SK-N-SH (cell line): ENCODE measurements around the gene STIM2. TPM values are rescaled to one million over a fixed set of nuclear protein-coding genes. Genes with fewer than 3 reads are reported as not detected.

Experiments used
- CTCF ChIA-PET: fragments of 300-600, 350-600 bp; formaldehyde crosslinking; extraction: SDS; loops from one replicate; lab custom pipeline; 2021; lab: Yijun Ruan, JAX
- POLR2A ChIA-PET: fragments of 350-600 bp; sonication (Branson Sonifier 250); formaldehyde crosslinking; extraction: SDS; loops from one replicate; lab custom pipeline; 2020; ENCODE audit warnings: antibody characterized with exemption, inconsistent platforms; lab: Yijun Ruan, JAX
- DNase-seq: peaks from one replicate; pipeline ENCODE4 v3.0.0; 2012
- H2AFZ ChIP-seq: fragments of 200-600 bp; sonication (generic); 2 replicates; pipeline ENCODE4 v1.8.1; 2016; ENCODE audit warnings: antibody characterized with exemption, mild to moderate bottlenecking, low read depth
- H3F3A ChIP-seq: fragments of 200-600 bp; sonication (generic); replicated peaks from 2 replicates; pipeline ENCODE3; 2016; ENCODE audit warnings: antibody characterized with exemption, mild to moderate bottlenecking; ENCODE audit not compliant: insufficient read depth
- H3K27ac ChIP-seq, 2 experiments: fragments of 200-500 bp in 1 of 2; fragments of 200-600 bp in 1 of 2; sonication (Bioruptor generic) in 1 of 2; sonication (generic), shearing (Covaris generic) in 1 of 2; 2 replicates each; pipeline versions ENCODE4 v1.5.1 to v1.6.1; 2014 to 2016; ENCODE audit warnings: low read depth in 2 of 2, inconsistent platforms in 1 of 2, low read length in 1 of 2, mild to moderate bottlenecking in 1 of 2, mixed read lengths in 1 of 2
- H3K27me3 ChIP-seq: fragments of 200-600 bp; sonication (generic), shearing (Covaris generic); 2 replicates; pipeline ENCODE4 v1.6.1; 2016; ENCODE audit warnings: mixed run types; ENCODE audit not compliant: insufficient read depth
- H3K36me3 ChIP-seq, 2 experiments: fragments of 200-500 bp in 1 of 2; fragments of 200-600 bp in 1 of 2; sonication (Bioruptor generic) in 1 of 2; sonication (generic) in 1 of 2; replicated peaks in 1 of 2; 2 replicates each; pipeline versions ENCODE3 to v1.5.1; 2014 to 2016; ENCODE audit warnings: low read length in 1 of 2, mild to moderate bottlenecking in 1 of 2; ENCODE audit not compliant: insufficient read depth in 2 of 2, control insufficient read depth in 1 of 2
- H3K4me1 ChIP-seq, 2 experiments: fragments of 200-500 bp in 1 of 2; fragments of 200-600 bp in 1 of 2; sonication (Bioruptor generic) in 1 of 2; sonication (generic), shearing (Covaris generic) in 1 of 2; 2 replicates each; pipeline versions ENCODE4 v1.5.1 to v1.6.1; 2014 to 2016; ENCODE audit warnings: low read depth in 1 of 2, low read length in 1 of 2, mixed run types in 1 of 2; ENCODE audit not compliant: insufficient read depth in 2 of 2, control insufficient read depth in 1 of 2
- H3K4me2 ChIP-seq: fragments of 200-600 bp; sonication (generic), shearing (Covaris generic); 2 replicates; pipeline ENCODE4 v1.6.1; 2017; ENCODE audit warnings: mixed run types
- H3K4me3 ChIP-seq, 2 experiments: fragments of 200-500 bp in 1 of 2; fragments of 200-600 bp in 1 of 2; sonication (Bioruptor generic) in 1 of 2; sonication (generic), shearing (Covaris generic) in 1 of 2; 2 replicates each; pipeline versions ENCODE4 v1.5.1 to v1.8.1; 2014 to 2016; ENCODE audit warnings: low read depth in 2 of 2, inconsistent platforms in 1 of 2, low read length in 1 of 2, mild to moderate bottlenecking in 1 of 2, mixed read lengths in 1 of 2, moderate library complexity in 1 of 2
- H3K79me2 ChIP-seq: fragments of 200-600 bp; sonication (generic); 2 replicates; pipeline ENCODE4 v1.8.1; 2017; ENCODE audit warnings: mild to moderate bottlenecking; ENCODE audit not compliant: insufficient read depth
- H3K9ac ChIP-seq: fragments of 200-600 bp; sonication (generic); 2 replicates; pipeline ENCODE4 v1.6.1; 2017; ENCODE audit warnings: mixed run types
- H3K9me2 ChIP-seq: fragments of 200-600 bp; sonication (generic); 2 replicates; pipeline ENCODE4 v1.6.1; 2017; ENCODE audit warnings: mixed run types
- H3K9me3 ChIP-seq: fragments of 200-600 bp; sonication (generic); 2 replicates; pipeline ENCODE4 v1.6.1; 2017; ENCODE audit warnings: mixed run types, mild to moderate bottlenecking, moderate library complexity
- H4K20me1 ChIP-seq: fragments of 200-600 bp; sonication (generic); 2 replicates; pipeline ENCODE4 v1.6.1; 2017; ENCODE audit warnings: mild to moderate bottlenecking, mixed run types; ENCODE audit not compliant: insufficient read depth
- CHD2 ChIP-seq: fragments of 150-350 bp; IDR thresholded peaks from 2 replicates; pipeline ENCODE4 v1.6.1; 2018; ENCODE audit warnings: low read length; ENCODE audit not compliant: partially characterized antibody
- EP300 ChIP-seq, 2 experiments: IDR thresholded peaks; 2 replicates each; pipeline versions ENCODE4 v1.4.0 to v1.6.1; 2012; ENCODE audit warnings: borderline replicate concordance in 1 of 2, low read depth in 1 of 2, low read length in 1 of 2
- EZH2phosphoT487 ChIP-seq: fragments of 200-600 bp; sonication (generic); IDR thresholded peaks from 2 replicates; pipeline ENCODE4 v1.6.1; 2017; ENCODE audit warnings: low read depth, mixed run types, mild to moderate bottlenecking, antibody characterized with exemption, moderate library complexity, borderline replicate concordance
- FOXJ3 ChIP-seq: sonication (generic); formaldehyde crosslinking; IDR thresholded peaks from 2 replicates; pipeline ENCODE4 v1.5.1; 2020; ENCODE audit warnings: mild to moderate bottlenecking, missing genetic modification reagents
- GABPA ChIP-seq: IDR thresholded peaks from 2 replicates; pipeline ENCODE4 v1.4.0; 2012; ENCODE audit warnings: low read depth, mild to moderate bottlenecking
- GATA2 ChIP-seq: sonication (generic); formaldehyde crosslinking; IDR thresholded peaks from 2 replicates; pipeline ENCODE4 v1.5.0; 2020; ENCODE audit warnings: mild to moderate bottlenecking, missing genetic modification reagents
- IRF3 ChIP-seq: fragments of 150-350 bp; IDR thresholded peaks from 2 replicates; pipeline ENCODE4 v1.6.1; 2016; ENCODE audit warnings: mild to moderate bottlenecking, low read depth, low read length
- MAX ChIP-seq: IDR thresholded peaks from 2 replicates; pipeline ENCODE4 v1.4.0; 2012; ENCODE audit warnings: low read depth
- MXI1 ChIP-seq: IDR thresholded peaks from 2 replicates; pipeline ENCODE4 v1.6.1; 2012; ENCODE audit warnings: mild to moderate bottlenecking, low read depth, low read length, improper control_type of control experiment
- NFIC ChIP-seq: IDR thresholded peaks from 2 replicates; pipeline ENCODE4 v1.4.0; 2012; ENCODE audit warnings: borderline replicate concordance
- PBX3 ChIP-seq: IDR thresholded peaks from 2 replicates; pipeline ENCODE4; 2012
- RCOR1 ChIP-seq: fragments of 150-350 bp; IDR thresholded peaks from 2 replicates; pipeline ENCODE4 v1.6.1; 2017; ENCODE audit warnings: antibody characterized with exemption, low read length
- RFX5 ChIP-seq: IDR thresholded peaks from 2 replicates; pipeline ENCODE4 v1.6.1; 2012; ENCODE audit warnings: mild to moderate bottlenecking, improper control_type of control experiment, low read length
- RXRA ChIP-seq: IDR thresholded peaks from 2 replicates; pipeline ENCODE4 v1.4.0; 2012; ENCODE audit warnings: low read depth, mild to moderate bottlenecking, borderline replicate concordance
- TAF1 ChIP-seq: IDR thresholded peaks from 2 replicates; pipeline ENCODE4 v1.6.1; 2012; ENCODE audit warnings: low read depth, mild to moderate bottlenecking, low read length, moderate library complexity, borderline replicate concordance
- TCF12 ChIP-seq: IDR thresholded peaks from 2 replicates; pipeline ENCODE4 v1.4.0; 2012
- YY1 ChIP-seq: IDR thresholded peaks from 2 replicates; pipeline ENCODE4 v1.4.0; 2012; ENCODE audit warnings: low read depth, mild to moderate bottlenecking
- ZBTB33 ChIP-seq: IDR thresholded peaks from 2 replicates; pipeline ENCODE4 v1.4.0; 2012; ENCODE audit warnings: low read depth, borderline replicate concordance
- WGBS: methylation state at CpG from one replicate; pipeline ENCODE4 v1.1.6; 2017; ENCODE audit warnings: low lambda C conversion rate; 5-methylcytosine and 5-hydroxymethylcytosine counted together
- polyA plus RNA-seq, 3 experiments: library from polyadenylated mRNA; depleted of rRNA; stranded (reverse); fragments of >200 nt; gene quantifications; 2 replicates each; pipeline ENCODE4 v1.2.3, GENCODE V29; 2012

The STIM2 gene
- polyA plus RNA-seq, 1 of the 3 experiments (the other 2 are of a cell fraction): 14.7 TPM

- no peaks in the 10 kb centered on the region for H3K27me3 ChIP-seq
- TF ChIP-seq RXRA (no peak), CHD2 (no peak), GATA2 (CRISPR knock-in tag) (no peak), RCOR1 (no peak), MAX (no peak), IRF3 (no peak), NFIC (no peak), PBX3 (no peak), GABPA (no peak), YY1 (no peak), TCF12 (no peak), ZBTB33 (no peak), RFX5 (no peak), FOXJ3 (CRISPR knock-in tag) (no peak), TAF1 (no peak), MXI1 (no peak), EZH2phosphoT487 (no peak), EP300 (IDR thresholded peaks at IDR 0.05; ENCODE audit: borderline replicate concordance in 1 of 2, low read depth in 1 of 2, low read length in 1 of 2) (no peak)
- TF ChIP-seq, all 33 proteins: peak for 0
- no peak for DNase-seq
- Histone ChIP-seq H2AFZ (no peak overlapping the region), H4K20me1 (no peaks in the 10 kb centered on the region), H3K4me2 (no peak overlapping the region), H3K9me3 (no peaks in the 10 kb centered on the region), H3F3A (no peaks in the 10 kb centered on the region), H3K36me3 (no peaks in the 10 kb centered on the region), H3K4me1 (no peaks in the 10 kb centered on the region), H3K9me2 (no peaks in the 10 kb centered on the region), H3K27ac (no peak overlapping the region), H3K4me3 (no peak overlapping the region), H3K9ac (no peak overlapping the region), H3K79me2 (no peaks in the 10 kb centered on the region)
- 98% methylated on average over 5 of the region's 6 CpGs for WGBS
- ChIA-PET CTCF (no interaction called here), POLR2A (no interaction called here)
Measured at GRCh38 chr4:26891867-26892266, 31.2 kb downstream of the STIM2 start.
